Measurements from ENCODE around the gene POLL.
"Not testable (repeated sequence)": the region's sequence is repeated elsewhere in the genome, so short reads cannot be mapped to it uniquely, and the experiment has no call there.

The POLL gene

DNA sequence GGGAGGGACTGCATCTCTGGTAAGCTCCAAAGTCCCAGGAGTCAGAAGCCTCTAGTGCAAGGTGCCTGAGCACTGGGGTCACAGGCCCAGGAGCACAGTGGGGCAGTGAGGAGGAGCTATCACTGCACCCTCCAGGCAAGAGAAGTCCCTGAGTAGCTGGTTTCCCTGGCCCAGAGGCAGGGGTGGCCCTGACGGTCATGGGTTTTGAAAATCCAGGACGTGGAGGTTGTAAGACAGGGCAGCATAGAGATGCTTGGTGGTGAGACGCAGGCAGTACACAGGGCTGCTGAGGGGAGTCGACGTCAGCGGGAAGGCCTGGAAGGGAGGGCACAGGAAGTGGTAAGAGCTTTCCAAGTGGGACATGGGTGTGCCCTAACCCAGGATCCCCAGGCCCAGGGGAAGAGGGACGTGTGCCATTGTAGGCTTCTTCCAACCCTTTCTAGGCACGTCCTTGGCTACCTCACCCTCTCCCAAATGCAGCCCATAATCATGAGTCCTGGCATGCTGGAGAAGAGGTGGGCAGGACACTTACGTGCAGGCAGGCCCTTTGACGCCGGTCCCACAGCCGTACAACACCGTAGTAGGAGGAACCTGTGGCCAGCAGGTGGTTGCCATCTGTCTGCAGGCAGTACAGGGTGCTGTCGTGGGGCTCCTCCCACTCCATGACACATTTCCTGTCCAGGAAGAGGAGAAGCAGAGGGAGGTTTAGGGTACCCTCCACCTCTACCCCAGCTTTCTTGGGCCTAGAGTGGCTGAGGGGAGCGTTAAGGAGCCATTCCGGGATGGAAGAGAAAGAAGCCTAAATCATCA, 23.2 kb upstream of the POLL start:
- DNase-seq: no peak

GRCh38 chr10:101609481-101609880, 21.4 kb upstream of the POLL start:
- DNase-seq: no peak

GRCh38 chr10:101607124-101607523, 19.1 kb upstream of the POLL start:
- DNase-seq: no peak

GRCh38 chr10:101602761-101603398, 14.8 kb upstream of the POLL start:
- DNase-seq: peak; percentile 59

GRCh38 chr10:101601541-101601940, 13.5 kb upstream of the POLL start:
- DNase-seq: peak; percentile 72

- DNase-seq: no peak
Observed at GRCh38 chr10:101597091-101597900, 9.2 kb upstream of the POLL start.

DNA sequence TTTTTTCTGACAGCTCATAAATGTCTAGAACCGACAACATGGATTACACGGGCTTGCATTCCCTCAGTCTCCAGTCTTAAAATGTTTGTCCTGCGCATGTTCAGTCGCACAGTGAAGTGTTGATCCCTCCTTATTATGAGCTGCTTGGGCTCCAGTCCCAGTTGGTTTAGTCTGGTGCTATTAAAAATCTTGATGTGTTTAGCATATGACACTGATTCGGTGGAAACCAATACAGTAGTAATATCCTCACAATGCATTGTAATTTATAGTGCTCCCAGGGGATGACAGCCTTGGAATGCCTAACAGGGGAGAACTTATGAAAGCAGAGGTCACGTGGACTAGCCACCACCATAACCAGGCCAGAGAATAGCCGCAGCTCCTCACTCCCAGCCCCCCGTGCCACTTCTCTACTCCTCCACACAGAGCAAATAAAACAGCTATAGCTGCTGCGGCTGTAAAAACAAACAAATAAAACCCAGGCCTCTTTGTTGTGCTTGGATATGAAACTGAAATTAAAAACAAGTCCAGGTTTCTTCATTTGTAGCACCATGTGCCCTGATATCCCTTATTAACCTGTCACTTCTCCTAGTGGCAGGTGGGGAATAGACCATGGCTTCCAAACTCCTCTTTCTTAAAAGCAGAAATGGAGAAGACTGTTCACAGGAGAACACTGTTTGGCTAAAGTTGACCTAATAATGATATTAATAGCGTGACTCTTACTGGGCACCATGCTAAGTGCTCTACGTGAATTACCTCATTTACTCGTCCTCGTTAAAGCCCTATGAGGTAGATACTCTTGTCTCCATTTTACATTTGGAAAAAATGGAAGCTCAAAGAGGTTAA, 7.8 kb upstream of the POLL start:
- DNase-seq: peak; percentile 55

- not testable (repeated sequence) for DNase-seq
Observed at GRCh38 chr10:101593331-101593730, 5.3 kb upstream of the POLL start.

- no peak for DNase-seq
Observed at GRCh38 chr10:101588879-101589278, 822 bp upstream of the POLL start.

GRCh38 chr10:101585841-101586240, 2.2 kb downstream of the POLL start:
- DNase-seq: no peak

- no peak for DNase-seq
Observed at GRCh38 chr10:101580486-101581399, 7.3 kb downstream of the POLL start.

DNA sequence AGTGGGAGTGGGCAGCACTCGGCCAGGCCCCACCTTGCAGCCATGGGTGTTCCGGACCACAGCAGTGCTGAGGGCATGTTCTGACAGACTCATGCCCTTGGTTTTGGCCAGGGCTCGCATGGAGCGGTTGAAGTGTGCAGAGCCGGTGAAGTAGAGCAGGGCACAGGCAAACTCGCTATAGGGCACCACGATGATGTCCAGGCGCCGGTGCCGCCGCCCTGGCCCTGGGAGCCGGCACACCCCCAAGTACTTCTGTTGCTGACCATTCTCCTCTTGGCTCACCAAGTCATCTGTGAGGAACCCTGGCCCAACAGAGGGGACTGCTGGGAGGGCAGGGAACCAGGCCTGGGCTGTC, 8.6 kb downstream of the POLL start:
- DNase-seq: no peak

DNA sequence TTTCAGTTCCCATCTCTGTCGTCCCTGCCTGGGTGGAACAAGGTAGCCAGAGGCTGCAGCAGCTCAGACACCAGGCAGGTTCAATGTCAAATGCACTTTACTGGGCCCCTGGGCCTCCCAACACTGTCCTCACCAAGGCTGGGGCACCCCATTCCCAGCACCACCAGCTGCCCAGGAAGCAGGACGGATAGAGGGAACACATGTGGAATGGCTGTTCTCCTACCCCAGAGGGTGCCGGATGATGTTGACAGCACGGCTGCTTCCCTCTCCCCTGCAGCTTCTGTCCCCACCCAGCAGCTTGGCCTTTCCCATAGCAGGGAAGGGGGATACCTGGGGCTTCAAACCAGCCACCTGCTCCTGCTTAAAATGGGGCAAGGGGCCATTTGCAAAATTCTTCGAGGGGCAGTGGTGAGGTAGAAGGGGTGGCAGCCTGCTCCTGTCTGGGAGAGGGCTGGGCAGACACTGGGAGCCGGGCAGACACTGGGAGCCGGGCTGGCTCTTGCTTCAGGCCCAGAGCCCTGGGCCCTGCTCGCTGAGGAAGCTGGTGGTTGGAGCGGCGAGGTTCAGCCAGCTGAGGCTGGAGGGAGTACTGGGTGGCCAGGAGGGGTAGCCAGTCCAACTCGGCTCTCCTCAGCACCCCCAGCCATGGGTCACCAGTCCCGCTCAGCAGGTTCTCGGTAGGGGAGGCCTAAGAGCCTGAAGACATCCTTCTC, 9.1 kb downstream of the POLL start:
- no peak for DNase-seq

DNA sequence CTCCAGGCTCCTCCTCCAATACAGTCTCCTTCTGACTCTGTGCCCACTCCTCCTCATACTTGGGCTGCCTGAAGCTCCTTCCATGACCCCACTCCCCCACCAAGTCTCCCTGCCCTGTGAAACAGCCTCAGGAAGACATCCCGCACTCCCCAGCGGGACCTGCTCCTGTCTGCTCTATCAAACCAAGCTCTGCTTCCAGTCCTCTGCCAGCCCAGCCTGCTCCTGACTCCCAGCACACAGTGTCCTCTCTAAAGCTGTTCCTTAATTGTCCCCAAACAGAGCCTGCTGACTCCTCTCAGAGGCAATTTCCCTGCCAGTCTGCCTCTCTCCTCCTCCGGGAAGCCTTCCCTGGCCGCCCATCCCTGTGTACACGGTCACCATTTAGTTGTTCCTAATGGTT, 9.9 kb downstream of the POLL start:
- no peak for DNase-seq

DNA sequence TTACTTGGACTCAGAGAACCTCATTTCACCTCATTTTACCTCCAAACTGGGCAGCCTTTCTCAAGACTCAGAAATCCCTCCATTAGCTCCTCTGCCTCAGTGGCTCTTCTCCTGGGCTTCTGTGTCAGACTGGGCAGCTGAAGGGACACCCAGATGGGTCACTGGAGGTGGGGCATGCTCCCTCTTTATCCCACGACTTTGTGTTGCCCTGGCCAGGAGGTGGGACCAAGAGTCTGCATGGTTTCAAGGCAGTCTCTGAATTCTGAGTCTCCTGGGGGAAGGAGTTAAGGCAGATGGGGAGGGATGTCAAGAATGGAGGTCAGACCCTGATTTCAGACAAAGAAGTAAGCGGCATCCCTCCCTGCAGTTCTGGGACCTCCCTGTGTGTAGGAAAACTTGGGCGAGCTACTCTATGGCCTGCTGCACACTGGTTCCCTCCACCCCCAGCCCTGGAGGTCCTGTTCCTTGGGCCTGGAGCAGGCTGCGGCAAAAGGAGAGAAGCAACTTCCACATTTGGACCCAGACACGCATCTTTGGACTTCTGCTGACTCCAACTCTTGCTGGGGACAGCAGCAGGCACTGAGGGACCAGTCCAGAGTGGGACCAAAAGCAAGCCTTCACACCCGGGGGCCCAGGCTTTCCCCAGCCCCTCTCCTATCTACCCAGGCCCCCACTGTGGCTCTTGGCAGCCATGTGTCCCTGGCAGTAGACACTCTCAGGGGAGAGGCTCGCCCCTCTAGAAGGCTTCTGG, 10.8 kb downstream of the POLL start:
- DNase-seq: no peak

GRCh38 chr10:101576211-101576863, 11.7 kb downstream of the POLL start:
- DNase-seq: no peak

DNA sequence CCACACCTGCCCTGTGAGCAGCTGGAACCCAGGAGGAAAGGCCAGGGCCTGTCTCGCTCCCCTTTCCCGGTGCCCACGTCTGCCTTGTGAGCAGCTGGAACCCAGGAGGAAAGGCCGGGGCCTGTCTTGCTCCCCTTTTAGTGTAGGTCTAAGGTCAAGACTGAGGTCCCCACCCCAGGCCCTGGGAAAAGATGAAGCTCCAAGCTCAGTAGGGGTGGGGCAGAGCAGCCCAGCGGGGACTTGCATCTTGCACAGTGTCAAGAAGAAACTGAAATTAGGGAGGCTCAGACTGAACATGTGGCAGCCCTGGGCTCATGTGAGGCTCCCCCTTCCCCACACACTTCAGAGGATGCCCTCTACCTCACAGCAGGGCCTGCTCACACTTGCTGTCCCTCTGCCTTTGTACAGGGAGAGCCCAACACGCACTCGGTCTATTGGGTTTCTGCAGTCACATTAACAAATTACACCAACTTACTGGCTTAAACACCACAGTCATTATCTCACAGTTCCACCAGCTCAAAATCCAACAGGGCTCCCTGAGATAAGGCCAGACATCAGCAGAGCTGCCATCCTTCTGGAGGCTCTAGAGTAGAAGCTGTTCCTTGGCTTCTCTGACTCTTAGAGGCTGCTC, 12.4 kb downstream of the POLL start:
- DNase-seq: no peak

GRCh38 chr10:101575091-101575490, 13.0 kb downstream of the POLL start:
- no peak for DNase-seq
